ENCODE data around the gene WDCP. TPM values are rescaled to one million over a fixed set of nuclear protein-coding genes. Genes with fewer than 3 reads are reported as not detected.

The WDCP gene
- total and polyA plus RNA-seq, 7 experiments from 2014 or later, result 3.9 to 22.1 (median 9.4) TPM

DNA sequence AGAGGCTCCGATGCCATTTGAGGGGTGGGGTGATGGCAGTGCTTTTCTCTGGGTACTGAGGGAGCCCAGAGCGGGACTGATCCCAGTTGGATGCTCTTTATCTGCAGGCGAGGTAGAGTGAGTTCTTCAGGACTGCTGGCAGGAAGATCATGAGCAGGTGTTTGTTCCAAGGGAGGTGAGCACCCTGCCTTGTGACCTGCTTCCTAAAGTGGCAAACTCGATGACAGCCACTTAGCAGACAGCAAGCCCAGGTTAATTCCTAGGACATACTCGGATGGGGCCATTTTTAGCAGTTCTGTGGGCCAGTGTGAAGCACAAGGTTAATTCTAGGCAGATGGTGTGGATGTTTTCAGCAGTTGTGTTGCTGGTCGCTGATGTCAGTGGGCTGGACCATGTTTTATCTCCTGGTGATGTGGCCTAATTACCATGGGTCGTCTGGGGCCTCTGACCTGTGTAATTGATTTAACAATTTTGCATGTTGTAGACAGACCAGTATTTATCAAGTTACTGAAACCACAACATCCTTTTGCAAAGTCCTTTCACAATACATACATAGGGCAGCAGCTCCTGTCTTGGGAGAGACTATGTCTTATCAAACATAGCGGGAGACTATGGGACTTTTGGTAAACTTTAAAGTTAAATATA, 7.3 kb upstream of the WDCP start:
- Histone ChIP-seq H3K27me3 (ENCODE audit: control insufficient read depth in 2 of 2, insufficient read depth in 2 of 2, low read length in 2 of 2) (peaks cover 0 to 4% of the 10 kb centered on the region in 2 donors), H3K36me3 (ENCODE audit: control insufficient read depth in 2 of 3, insufficient read depth in 3 of 3, low read length in 3 of 3) (no peaks in the 10 kb centered on the region), H3K4me1 (ENCODE audit: control insufficient read depth in 2 of 2, insufficient read depth in 2 of 2, low read length in 2 of 2) (no peaks in the 10 kb centered on the region), H3K9me3 (ENCODE audit: control insufficient read depth in 2 of 3, low read length in 3 of 3) (no peaks in the 10 kb centered on the region), H3K4me3 (ENCODE audit: low read length) (no peak overlapping the region), H3K27ac (ENCODE audit: low read depth, low read length) (no peak overlapping the region)
- ChIA-PET CTCF (no interaction called here), POLR2A (interaction anchor here (0.6 to 0.8 kb wide), 2 partner anchors 11 to 14 kb away, joined by 3 to 4 read pairs; no protein-coding TSS in a partner anchor)
- Mint-ChIP-seq H3K27me3 (peaks cover 4 to 15% (median 14%) of the 10 kb centered on the region in 5 donors), H3K36me3 (no peaks in the 10 kb centered on the region), H3K4me3 (no peak overlapping the region), H3K27ac (no peak overlapping the region), H3K9me3 (peaks cover 0 to 3% (median 0%) of the 10 kb centered on the region in 11 donors), H3K4me1 (peaks cover 0 to 6% (median under 1%) of the 10 kb centered on the region in 7 donors)
- ATAC-seq, result no peak
- no peak for DNase-seq
- intact Hi-C loops (cut with micrococcal nuclease), result no loop called here

DNA sequence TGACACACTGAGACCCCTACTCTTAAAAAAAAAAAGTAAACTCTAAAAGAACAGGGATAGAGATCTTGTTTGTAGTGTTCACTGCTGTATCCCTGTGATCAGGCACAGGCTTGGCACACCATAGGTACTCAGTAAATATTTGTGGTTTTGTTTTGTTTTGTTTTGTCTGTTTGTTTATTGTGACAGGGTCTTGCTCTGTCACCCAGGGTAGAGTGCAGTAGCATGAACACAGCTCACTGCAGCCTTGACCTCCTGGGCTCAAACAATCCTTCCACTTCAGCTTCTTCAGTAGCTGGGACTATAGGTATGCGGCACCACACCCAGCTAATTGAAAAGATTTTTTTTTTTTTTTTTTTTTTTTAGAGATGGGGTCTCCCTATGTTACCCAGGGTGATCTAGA, 5.8 kb upstream of the WDCP start:
- ATAC-seq (no peak), DNase-seq (no peak)
- Histone ChIP-seq H3K4me3 (ENCODE audit: low read length) (no peak overlapping the region), H3K27ac (ENCODE audit: low read depth, low read length) (no peak overlapping the region), H3K4me1 (ENCODE audit: control insufficient read depth in 2 of 2, insufficient read depth in 2 of 2, low read length in 2 of 2) (no peaks in the 10 kb centered on the region), H3K36me3 (ENCODE audit: control insufficient read depth in 2 of 3, insufficient read depth in 3 of 3, low read length in 3 of 3) (no peaks in the 10 kb centered on the region), H3K9me3 (ENCODE audit: control insufficient read depth in 2 of 3, low read length in 3 of 3) (no peaks in the 10 kb centered on the region), H3K27me3 (ENCODE audit: control insufficient read depth in 2 of 2, insufficient read depth in 2 of 2, low read length in 2 of 2) (peaks cover 0 to 8% of the 10 kb centered on the region in 2 donors)
- Mint-ChIP-seq H3K27ac (no peak overlapping the region), H3K36me3 (no peaks in the 10 kb centered on the region), H3K27me3 (peaks cover 9 to 21% (median 18%) of the 10 kb centered on the region in 5 donors), H3K4me3 (no peak overlapping the region), H3K9me3 (peaks cover 0 to 3% (median 0%) of the 10 kb centered on the region in 11 donors), H3K4me1 (peaks cover 0 to 11% (median 5%) of the 10 kb centered on the region in 7 donors)
- intact Hi-C loops (cut with micrococcal nuclease), result no loop called here
- CTCF ChIA-PET, result interaction anchor here (0.6 to 0.7 kb wide), 4 partner anchors 11 to 740 kb away, joined by 3 to 4 read pairs (median 3); partner anchors contain the start of genes ATAD2B, CENPO and PTRHD1
- POLR2A ChIA-PET, result interaction anchor here (0.5 to 1.6 kb wide), 3 partner anchors 14 to 498 kb away, joined by 3 to 4 read pairs (median 4); partner anchors contain the start of gene SF3B6

DNA sequence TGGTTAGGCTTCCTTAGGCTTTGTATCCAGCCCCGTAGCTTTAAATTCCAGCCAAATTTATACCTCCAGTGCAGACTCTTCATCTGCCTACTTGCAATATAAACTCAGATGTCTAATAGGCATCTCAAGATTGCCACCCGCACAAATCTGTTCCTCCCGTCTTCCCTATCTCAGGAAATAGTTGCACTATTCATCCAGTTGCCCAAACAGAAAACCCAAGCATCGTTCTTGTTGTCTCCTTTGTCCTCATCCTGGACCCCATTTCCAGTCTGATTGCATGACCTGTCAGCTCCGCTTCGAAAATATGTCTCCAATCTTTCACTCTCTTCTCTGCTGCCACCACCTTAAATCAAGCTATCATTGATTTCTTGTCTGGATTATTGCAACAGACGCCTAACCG, 4.6 kb upstream of the WDCP start:
- ChIA-PET POLR2A (interaction anchor here (0.7 to 1.6 kb wide), 3 partner anchors 10 to 125 kb away, joined by 4 to 5 read pairs (median 4); partner anchors contain the start of genes ATAD2B and SF3B6), CTCF (interaction anchor here (0.5 kb wide), 1 partner anchor 33 kb away, joined by 3 read pairs; the partner anchor contains the start of gene TP53I3)
- Mint-ChIP-seq H3K4me1 (peaks cover 10 to 22% (median 15%) of the 10 kb centered on the region in 7 donors), H3K27me3 (peaks cover 12 to 24% (median 18%) of the 10 kb centered on the region in 5 donors), H3K9me3 (peaks cover 0 to 3% (median 0%) of the 10 kb centered on the region in 11 donors), H3K36me3 (peaks cover 0 to 2% (median 0%) of the 10 kb centered on the region in 5 donors), H3K4me3 (no peak overlapping the region), H3K27ac (no peak overlapping the region)
- H3K36me3 ChIP-seq (ENCODE audit: control insufficient read depth in 2 of 3, insufficient read depth in 3 of 3, low read length in 3 of 3), result peaks cover 0 to 3% (median 0%) of the 10 kb centered on the region in 3 experiments
- H3K27me3 ChIP-seq (ENCODE audit: control insufficient read depth in 2 of 2, insufficient read depth in 2 of 2, low read length in 2 of 2), result peaks cover 0 to 8% of the 10 kb centered on the region in 2 donors
- DNase-seq (no peak), ATAC-seq (no peak)
- no peaks in the 10 kb centered on the region for H3K4me1 ChIP-seq (ENCODE audit: control insufficient read depth in 2 of 2, insufficient read depth in 2 of 2, low read length in 2 of 2)
- no peak overlapping the region for H3K27ac ChIP-seq (ENCODE audit: low read depth, low read length)
- no peaks in the 10 kb centered on the region for H3K9me3 ChIP-seq (ENCODE audit: control insufficient read depth in 2 of 3, low read length in 3 of 3)
- no peak overlapping the region for H3K4me3 ChIP-seq (ENCODE audit: low read length)
- intact Hi-C loops (cut with micrococcal nuclease), result no loop called here

DNA sequence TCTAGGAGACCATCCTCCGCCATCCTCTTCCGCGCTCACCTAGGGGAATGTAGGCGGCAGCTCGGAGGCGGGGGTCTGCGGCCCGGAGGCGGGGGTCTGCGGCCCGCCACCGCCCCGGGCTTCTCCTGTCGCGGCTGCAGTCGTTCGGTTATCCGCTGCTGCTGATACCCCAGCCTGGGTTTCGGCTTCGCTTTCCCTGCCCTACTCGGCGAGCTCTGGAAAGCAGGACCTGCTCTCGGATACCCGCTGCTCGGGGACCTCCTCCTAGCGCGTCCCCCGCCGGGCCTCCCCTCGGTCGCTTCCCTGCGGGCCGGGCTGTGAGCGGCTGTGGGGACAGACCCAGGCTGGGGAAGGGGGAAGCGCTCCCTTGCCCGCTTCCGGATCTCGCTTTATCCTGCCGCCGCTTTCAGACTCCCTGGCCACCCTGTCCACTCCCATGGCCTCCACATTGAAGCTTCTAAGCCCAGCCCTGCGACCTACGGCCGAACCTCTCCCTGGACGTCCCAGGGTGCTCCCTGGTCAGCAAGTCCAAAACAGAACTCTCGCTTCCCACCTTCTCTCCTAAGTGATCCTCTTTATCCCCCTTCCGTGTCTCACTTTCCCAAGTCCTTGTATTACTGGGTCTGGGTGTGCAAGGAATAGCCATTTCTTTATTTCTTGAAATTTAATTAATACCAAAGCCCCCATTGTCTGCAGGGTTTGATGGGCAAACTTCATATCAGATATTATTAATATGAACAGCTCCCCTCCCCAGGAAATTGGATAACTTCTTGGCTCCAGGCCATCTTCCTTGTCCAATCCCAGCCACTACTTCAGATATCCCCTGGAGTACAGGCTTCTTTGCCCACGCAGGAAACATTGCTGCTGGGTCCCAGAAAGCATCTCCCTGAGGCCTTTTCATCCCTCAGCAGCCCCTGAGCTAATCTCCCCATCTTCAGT, 3.1 kb upstream of the WDCP start:
- H3K4me1 ChIP-seq (ENCODE audit: control insufficient read depth in 2 of 2, insufficient read depth in 2 of 2, low read length in 2 of 2), result peaks cover 0 to 4% of the 10 kb centered on the region in 2 donors
- no peak overlapping the region for H3K27ac ChIP-seq (ENCODE audit: low read depth, low read length)
- H3K36me3 Mint-ChIP-seq, result peaks cover 0 to 3% (median 0%) of the 10 kb centered on the region in 5 donors
- H3K27me3 ChIP-seq (ENCODE audit: control insufficient read depth in 2 of 2, insufficient read depth in 2 of 2, low read length in 2 of 2), result peaks cover 0 to 8% of the 10 kb centered on the region in 2 donors
- H3K36me3 ChIP-seq (ENCODE audit: control insufficient read depth in 2 of 3, insufficient read depth in 3 of 3, low read length in 3 of 3), result peaks cover 0 to 3% (median 0%) of the 10 kb centered on the region in 3 experiments
- CTCF ChIA-PET, result interaction anchor here (0.6 kb wide), 1 partner anchor 107 kb away, joined by 3 read pairs; no protein-coding TSS in a partner anchor
- peaks cover 12 to 24% (median 18%) of the 10 kb centered on the region in 5 donors for H3K27me3 Mint-ChIP-seq
- peaks cover 0 to 2% (median 0%) of the 10 kb centered on the region in 11 donors for H3K9me3 Mint-ChIP-seq
- peaks cover 10 to 31% (median 24%) of the 10 kb centered on the region in 7 donors for H3K4me1 Mint-ChIP-seq
- POLR2A ChIA-PET, result interaction anchor here (1.3 to 1.7 kb wide), 4 partner anchors 15 to 125 kb away, joined by 4 to 5 read pairs (median 4); partner anchors contain the start of genes ATAD2B and SF3B6
- ATAC-seq (no peak), DNase-seq (peak in 3 of 9 donors; percentile 7 to 31 (median 13))
- no peak overlapping the region for H3K27ac Mint-ChIP-seq
- intact Hi-C loops (cut with micrococcal nuclease), result no loop called here
- H3K4me3 ChIP-seq (ENCODE audit: low read length), result peak overlapping the region; percentile 47
- peak overlapping the region in 3 of 10 donors; percentile 56 to 79 (median 64) for H3K4me3 Mint-ChIP-seq
- H3K9me3 ChIP-seq (ENCODE audit: control insufficient read depth in 2 of 3, low read length in 3 of 3), result no peaks in the 10 kb centered on the region

DNA sequence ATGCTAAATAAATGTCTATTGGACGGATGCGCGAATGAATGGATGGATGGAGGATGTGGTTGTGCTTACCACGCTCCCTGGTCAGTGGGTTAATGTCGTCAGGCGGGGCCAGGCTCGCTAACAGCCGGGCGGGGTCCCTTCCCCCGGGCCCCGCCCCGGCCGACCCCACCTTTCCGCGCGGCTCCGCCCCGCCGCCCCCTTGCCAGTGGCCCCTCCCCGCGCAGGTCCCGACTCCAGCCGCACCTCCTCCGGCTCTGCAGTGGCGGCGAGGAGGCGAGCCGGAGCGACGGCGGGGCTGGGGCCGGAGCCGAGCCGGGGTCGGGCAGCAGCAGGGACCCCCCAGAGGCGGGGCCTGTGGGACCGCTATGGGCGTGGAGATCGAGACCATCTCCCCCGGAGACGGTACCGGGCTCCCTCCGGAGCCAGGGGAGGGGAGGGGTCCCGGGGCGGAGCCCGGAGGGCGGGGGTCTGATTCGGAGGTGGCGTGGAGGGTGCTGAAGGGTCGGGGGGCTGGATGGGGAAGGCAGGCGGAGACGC, 2.4 kb upstream of the WDCP start, which contains the start of gene FKBP1B:
FKBP1B (plus strand) TSS at position 257 of the 537 bp plus-strand sequence; CDS start at position 366, 109 bp downstream.
- H3K4me1 Mint-ChIP-seq, result peaks cover 17 to 38% (median 30%) of the 10 kb centered on the region in 7 donors
- DNase-seq (peak in 4 of 9 donors; percentile 1 to 72 (median 22)), ATAC-seq (no peak)
- ChIA-PET CTCF (no interaction called here), POLR2A (interaction anchor here (1.2 to 1.7 kb wide), 3 partner anchors 26 to 124 kb away, joined by 4 to 6 read pairs (median 5); partner anchors contain the start of genes ATAD2B and SF3B6)
- intact Hi-C loops (cut with micrococcal nuclease), result loop anchor here in 1 of 2 donors (5.0 kb wide), 1 partner anchor 73 kb away; the partner anchor contains the start of genes FAM228B and PFN4
- Histone ChIP-seq H3K36me3 (ENCODE audit: control insufficient read depth in 2 of 3, insufficient read depth in 3 of 3, low read length in 3 of 3) (peaks cover 0 to 3% (median 0%) of the 10 kb centered on the region in 3 experiments), H3K9me3 (ENCODE audit: control insufficient read depth in 2 of 3, low read length in 3 of 3) (no peaks in the 10 kb centered on the region), H3K27me3 (ENCODE audit: control insufficient read depth in 2 of 2, insufficient read depth in 2 of 2, low read length in 2 of 2) (peaks cover 0 to 8% of the 10 kb centered on the region in 2 donors), H3K4me1 (ENCODE audit: control insufficient read depth in 2 of 2, insufficient read depth in 2 of 2, low read length in 2 of 2) (peaks cover 0 to 4% of the 10 kb centered on the region in 2 donors), H3K27ac (ENCODE audit: low read depth, low read length) (no peak within 1 kb of the TSS), H3K4me3 (ENCODE audit: low read length) (peak within 1 kb of the TSS; percentile 47)
- H3K36me3 Mint-ChIP-seq, result peaks cover 0 to 5% (median 0%) of the 10 kb centered on the region in 5 donors
- peak within 1 kb of the TSS in 5 of 10 donors; percentile 85 to 94 (median 89) for H3K4me3 Mint-ChIP-seq
- peak within 1 kb of the TSS in 2 of 9 donors; percentile 50 to 52 for H3K27ac Mint-ChIP-seq
- H3K27me3 Mint-ChIP-seq, result peaks cover 11 to 22% (median 18%) of the 10 kb centered on the region in 5 donors
- peaks cover 0 to 2% (median 0%) of the 10 kb centered on the region in 11 donors for H3K9me3 Mint-ChIP-seq
